SH-SY5Y (cell line): Measurements from ENCODE around the gene INTS11.

ENCODE experiments used
- GATA2 ChIP-seq: IDR thresholded peaks from 2 replicates; pipeline ENCODE4 v1.6.1; 2011; ENCODE audit warnings: mild to moderate bottlenecking, low read depth, low read length
- GATA3 ChIP-seq: IDR thresholded peaks from 2 replicates; pipeline ENCODE4 v1.6.1; 2011; ENCODE audit warnings: low read depth, mild to moderate bottlenecking, low read length, moderate library complexity

DNA sequence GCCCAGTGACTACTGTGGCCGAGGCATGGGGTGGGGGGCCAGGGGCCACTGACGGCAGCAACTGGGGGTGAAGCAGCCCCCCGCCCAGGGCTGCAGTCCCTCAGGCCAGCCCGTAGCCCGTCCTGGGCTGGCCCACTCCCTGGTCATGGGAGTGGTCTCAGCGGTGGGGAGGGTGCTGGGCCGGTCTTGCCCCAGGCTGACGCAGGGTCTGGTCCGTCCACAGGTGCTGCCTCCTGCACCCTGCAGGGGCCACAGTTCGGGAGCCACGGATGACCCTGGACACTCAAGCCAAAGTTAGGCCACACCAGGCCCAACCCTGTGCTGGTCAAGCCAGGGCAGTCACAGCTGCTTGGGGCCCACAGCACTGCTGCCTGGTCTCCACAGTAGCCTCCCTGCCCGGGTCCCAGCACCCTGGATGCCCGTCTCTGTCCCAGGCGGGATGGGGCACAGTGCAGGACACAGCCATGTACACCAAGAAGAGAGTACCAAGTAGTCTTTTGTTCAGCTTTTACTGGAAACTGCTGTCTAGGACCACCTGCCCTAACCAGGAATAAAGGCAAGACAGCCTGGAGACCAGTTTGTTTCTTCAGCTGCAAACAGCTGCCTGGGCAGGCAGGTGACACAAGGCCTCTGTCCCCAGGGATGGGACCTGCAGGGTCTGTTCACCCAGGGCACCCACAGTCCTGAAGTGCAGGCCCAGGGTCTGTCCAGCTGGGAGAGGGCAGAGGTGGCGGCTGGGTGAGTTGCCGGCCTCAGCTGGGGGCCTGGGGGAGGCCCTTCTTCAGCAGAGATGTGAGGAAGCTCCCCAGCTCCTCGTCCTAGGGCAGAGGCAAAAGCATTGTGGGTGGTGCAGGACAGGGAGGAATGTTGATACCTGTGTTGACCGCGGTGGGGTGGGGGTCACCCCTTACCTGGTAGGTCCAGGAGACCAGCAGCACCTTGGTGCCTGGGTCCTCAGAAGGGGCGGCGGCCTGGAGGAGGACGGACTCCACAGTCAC lies 13.1 kb downstream of the INTS11 start:
- TF ChIP-seq GATA3 (no peak), GATA2 (no peak)
